ENCODE data around the gene TTC9B.

DNA sequence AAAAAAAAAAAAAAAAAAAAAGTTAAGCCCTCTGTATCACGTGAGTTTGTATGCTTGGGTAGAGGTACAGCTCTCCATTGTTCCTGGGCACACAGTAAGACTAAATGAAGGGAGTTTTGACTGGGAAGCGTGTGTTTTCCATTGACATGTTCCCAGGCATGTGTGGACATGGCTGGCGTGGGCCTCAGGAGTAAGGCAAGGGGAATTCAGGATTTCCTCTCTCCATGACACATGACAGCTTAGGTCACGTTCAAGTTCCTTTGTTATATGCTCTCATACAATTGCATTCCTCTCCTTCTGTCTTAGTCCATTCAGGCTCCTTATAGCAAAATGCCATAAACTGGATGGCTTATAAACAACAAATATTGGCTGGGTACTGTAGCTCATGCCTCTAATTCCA, 44.1 kb downstream of the TTC9B start:
- no peak for TF ChIP-seq POLR2AphosphoS5 (IDR thresholded peaks at IDR 0.05; ENCODE audit: borderline replicate concordance, low read depth, low read length)
- TF ChIP-seq EZH2 (IDR thresholded peaks at IDR 0.05), result no peak

Data from SK-N-MC (cell line).